ENCODE data around the gene RSKR.

The RSKR gene

GRCh38 chr17:28569446-28569845, 44.5 kb downstream of the RSKR start:
- no peak for DNase-seq (ENCODE audit: extremely low read depth, low read depth)
- TF ChIP-seq CTCF (IDR thresholded peaks at IDR 0.05; ENCODE audit: low read depth, low read length, missing control alignments): no peak
- H3K4me3 ChIP-seq (replicated peaks; ENCODE audit: low read depth, low read length): no peak overlapping the region

GRCh38 chr17:28567604-28568003, 46.4 kb downstream of the RSKR start:
- no peak overlapping the region for H3K4me3 ChIP-seq (replicated peaks; ENCODE audit: low read depth, low read length)
- DNase-seq (ENCODE audit: extremely low read depth, low read depth): no peak
- TF ChIP-seq CTCF (IDR thresholded peaks at IDR 0.05; ENCODE audit: low read depth, low read length, missing control alignments): no peak

- H3K4me3 ChIP-seq (replicated peaks; ENCODE audit: low read depth, low read length): no peak overlapping the region
- TF ChIP-seq CTCF (IDR thresholded peaks at IDR 0.05; ENCODE audit: low read depth, low read length, missing control alignments): no peak
- no peak for DNase-seq (ENCODE audit: extremely low read depth, low read depth)
These were observed 50.5 kb downstream of the RSKR start for GRCh38 chr17:28563475-28563874.
